H1 (cell line): ENCODE results near the gene GAS7. TPM values are rescaled to one million over a fixed set of nuclear protein-coding genes. Genes with fewer than 3 reads are reported as not detected.

Experiments
- CTCF ChIA-PET: fragments of 300-600 bp; sonication (Branson Sonifier 250); formaldehyde crosslinking; loops from one replicate; lab custom pipeline; 2021; ENCODE audit not compliant: partially characterized antibody; lab: Charles Lee
- POLR2A ChIA-PET: fragments of 300-600 bp; sonication (Branson Sonifier 250); formaldehyde crosslinking; loops from one replicate; lab custom pipeline; 2021; ENCODE audit warnings: inconsistent platforms; ENCODE audit not compliant: partially characterized antibody; lab: Charles Lee
- DNase-seq, 2 experiments: peaks; one replicate each; pipeline versions ENCODE4 v3.0.0 to v3.0.0-alpha.2; 2010 to 2022; ENCODE audit warnings: low spot score in 2 of 2, low read depth in 1 of 2, mixed read lengths in 1 of 2
- FAIRE-seq: peaks from 2 replicates; lab custom pipeline; 2011; peaks lifted over from hg19 to GRCh38; lab: Jason Lieb, UNC
- H2AFZ ChIP-seq: 2 replicates; pipeline ENCODE4 v1.8.1; 2012; ENCODE audit warnings: low read length, inconsistent platforms
- H2AK5ac ChIP-seq: 2 replicates; pipeline ENCODE4 v1.6.1; 2013; ENCODE audit warnings: low read depth, low read length
- H2BK120ac ChIP-seq: replicated peaks from 2 replicates; pipeline ENCODE3; 2013; ENCODE audit warnings: low read depth, low read length, inconsistent platforms
- H2BK12ac ChIP-seq: 2 replicates; pipeline ENCODE4 v1.6.1; 2013; ENCODE audit warnings: low read depth, low read length
- H2BK15ac ChIP-seq: 2 replicates; pipeline ENCODE4 v1.6.1; 2013; ENCODE audit warnings: low read length
- H2BK20ac ChIP-seq: 2 replicates; pipeline ENCODE4 v1.6.1; 2013; ENCODE audit warnings: low read length
- H2BK5ac ChIP-seq: 2 replicates; pipeline ENCODE4 v1.6.1; 2013; ENCODE audit warnings: low read depth, low read length
- H3K14ac ChIP-seq: 2 replicates; pipeline ENCODE4 v1.6.1; 2013; ENCODE audit warnings: inconsistent platforms; ENCODE audit not compliant: insufficient read length
- H3K18ac ChIP-seq: 2 replicates; pipeline ENCODE4 v1.6.1; 2013; ENCODE audit warnings: low read length; ENCODE audit errors: extremely low read depth
- H3K23ac ChIP-seq: 2 replicates; pipeline ENCODE4 v1.6.1; 2013; ENCODE audit warnings: inconsistent platforms; ENCODE audit not compliant: insufficient read length
- H3K23me2 ChIP-seq: 2 replicates; pipeline ENCODE4 v1.6.1; 2013; ENCODE audit warnings: low read depth, low read length
- H3K27ac ChIP-seq: 2 replicates; pipeline ENCODE4 v1.6.1; 2011; ENCODE audit warnings: low read depth, low read length, inconsistent platforms
- H3K27me3 ChIP-seq, 4 experiments: replicated peaks in 1 of 4; 1 replicate in 1 of 4; 2 replicates in 3 of 4; pipeline versions ENCODE4 v1.6.1 to v1.8.1; 2011 to 2013; ENCODE audit warnings: low read length in 3 of 4, mild to moderate bottlenecking in 3 of 4, inconsistent platforms in 2 of 4, mixed read lengths in 2 of 4, moderate library complexity in 1 of 4; ENCODE audit not compliant: control insufficient read depth in 3 of 4, insufficient read depth in 3 of 4; ENCODE audit errors: extremely low read depth in 1 of 4
- H3K36me3 ChIP-seq, 4 experiments: 2 replicates each; pipeline versions ENCODE4 v1.6.1 to v1.8.1; 2011 to 2013; ENCODE audit warnings: mild to moderate bottlenecking in 4 of 4, low read length in 3 of 4, moderate library complexity in 2 of 4, control low read depth in 1 of 4, inconsistent platforms in 1 of 4; ENCODE audit not compliant: insufficient read depth in 4 of 4, control insufficient read depth in 2 of 4
- H3K4ac ChIP-seq: replicated peaks from 2 replicates; pipeline ENCODE3; 2013; ENCODE audit warnings: low read length, low read depth, mixed read lengths, inconsistent platforms; ENCODE audit not compliant: insufficient read length
- H3K4me1 ChIP-seq, 4 experiments: replicated peaks in 1 of 4; 1 replicate in 1 of 4; 2 replicates in 3 of 4; pipeline versions ENCODE4 v1.6.1 to v1.8.1; 2011 to 2013; ENCODE audit warnings: low read length in 3 of 4, inconsistent platforms in 2 of 4, mixed read lengths in 1 of 4; ENCODE audit not compliant: insufficient read depth in 4 of 4, control insufficient read depth in 3 of 4
- H3K4me2 ChIP-seq, 2 experiments: 2 replicates each; pipeline versions ENCODE4 v1.6.1 to v1.8.1; 2011 to 2013; ENCODE audit warnings: low read depth in 2 of 2, low read length in 2 of 2, control low read depth in 1 of 2, inconsistent platforms in 1 of 2, mild to moderate bottlenecking in 1 of 2; ENCODE audit not compliant: insufficient read depth in 1 of 2
- H3K4me3 ChIP-seq, 4 experiments: fragments of 200-600, 300-600 bp in 1 of 4; sonication (generic), shearing (Covaris generic), sonication (Bioruptor Twin) in 1 of 4; 2 replicates each; pipeline versions ENCODE4 v1.5.1 to v1.8.1; 2011 to 2016; ENCODE audit warnings: low read length in 4 of 4, low read depth in 3 of 4, control low read depth in 2 of 4, inconsistent platforms in 2 of 4, mild to moderate bottlenecking in 2 of 4, mixed read lengths in 1 of 4, moderate library complexity in 1 of 4; ENCODE audit not compliant: insufficient read depth in 2 of 4; ENCODE audit errors: extremely low read depth in 1 of 4
- H3K56ac ChIP-seq: replicated peaks from 2 replicates; pipeline ENCODE3; 2013; ENCODE audit warnings: low read depth, mild to moderate bottlenecking, mixed read lengths, low read length, inconsistent platforms; ENCODE audit not compliant: insufficient read length
- H3K79me1 ChIP-seq: 2 replicates; pipeline ENCODE4 v1.6.1; 2013; ENCODE audit warnings: low read depth, low read length, control low read depth
- H3K79me2 ChIP-seq, 2 experiments: 2 replicates each; pipeline versions ENCODE4 v1.6.1 to v1.8.1; 2012 to 2013; ENCODE audit warnings: low read length in 2 of 2, mild to moderate bottlenecking in 2 of 2, inconsistent platforms in 1 of 2; ENCODE audit not compliant: insufficient read depth in 2 of 2, control insufficient read depth in 1 of 2
- H3K9ac ChIP-seq, 4 experiments: replicated peaks in 1 of 4; 1 replicate in 1 of 4; 2 replicates in 3 of 4; pipeline versions ENCODE4 v1.6.1 to v1.8.1; 2011 to 2013; ENCODE audit warnings: low read depth in 3 of 4, low read length in 3 of 4, control low read depth in 2 of 4, mild to moderate bottlenecking in 2 of 4, moderate library complexity in 2 of 4, inconsistent platforms in 1 of 4; ENCODE audit errors: extremely low read depth in 1 of 4
- H3K9me3 ChIP-seq, 2 experiments: 2 replicates each; pipeline versions ENCODE4 v1.6.1 to v1.8.1; 2012 to 2013; ENCODE audit warnings: mild to moderate bottlenecking in 2 of 2, moderate library complexity in 2 of 2, control low read depth in 1 of 2, inconsistent platforms in 1 of 2, low read depth in 1 of 2, low read length in 1 of 2, mixed read lengths in 1 of 2; ENCODE audit not compliant: insufficient read depth in 2 of 2
- H4K20me1 ChIP-seq, 2 experiments: replicated peaks in 1 of 2; 2 replicates each; pipeline versions ENCODE3 to v1.8.1; 2011 to 2013; ENCODE audit warnings: inconsistent platforms in 2 of 2, low read length in 2 of 2, mild to moderate bottlenecking in 1 of 2; ENCODE audit not compliant: insufficient read depth in 2 of 2, control insufficient read depth in 1 of 2
- H4K5ac ChIP-seq: 2 replicates; pipeline ENCODE4 v1.6.1; 2013; ENCODE audit warnings: low read length, low read depth, mixed read lengths, inconsistent platforms; ENCODE audit not compliant: insufficient read length
- H4K8ac ChIP-seq: 2 replicates; pipeline ENCODE4 v1.8.0; 2013; ENCODE audit warnings: mild to moderate bottlenecking, moderate library complexity, low read length, inconsistent platforms; ENCODE audit not compliant: insufficient read depth; ENCODE audit errors: extremely low read depth
- H4K91ac ChIP-seq: replicated peaks from 2 replicates; pipeline ENCODE3; 2013; ENCODE audit warnings: low read length, mixed read lengths, inconsistent platforms; ENCODE audit not compliant: insufficient read length
- WGBS, 2 experiments: shearing (Covaris generic) in 1 of 2; methylation state at CpG; one replicate each; pipeline versions ENCODE4 v1.1.6 to v1.1.7; 2013 to 2015; ENCODE audit warnings: low lambda C conversion rate in 2 of 2, mixed read lengths in 2 of 2, inconsistent platforms in 1 of 2, low coverage in 1 of 2, missing lambda C conversion rate in 1 of 2; ENCODE audit not compliant: insufficient replicate concordance in 2 of 2, insufficient coverage in 1 of 2, insufficient read length in 1 of 2; ENCODE audit errors: extremely low coverage in 1 of 2, missing lambda C conversion rate in 1 of 2; 5-methylcytosine and 5-hydroxymethylcytosine counted together
- polyA plus RNA-seq, 7 experiments: library from polyadenylated mRNA; depleted of rRNA in 3 of 7; stranded (reverse) in 5 of 7; unstranded in 2 of 7; fragments of >200 nt in 5 of 7; fragments of 200-250 nt in 2 of 7; gene quantifications; 1 replicate in 5 of 7; 2 replicates in 1 of 7; 4 replicates in 1 of 7; pipeline versions ENCODE4 v1.2.1 to v1.2.3, GENCODE V29; 2011 to 2013; ENCODE audit warnings: missing spikeins in 2 of 7, mixed read lengths in 2 of 7
- total RNA-seq: library from RNA; stranded (reverse); fragmentation: NEBNext Ultra II Directional; extraction: Animal tissue kit (Norgen Biotek cat#: 25700); gene quantifications from 2 replicates; pipeline ENCODE4 v1.2.1, GENCODE V29; 2021

GAS7 gene
- total and polyA plus RNA-seq, 2 of the 8 experiments (the other 6 are each of a cell fraction or from before 2014, with no cell fraction given) = 5.0 to 14.5 TPM

DNA sequence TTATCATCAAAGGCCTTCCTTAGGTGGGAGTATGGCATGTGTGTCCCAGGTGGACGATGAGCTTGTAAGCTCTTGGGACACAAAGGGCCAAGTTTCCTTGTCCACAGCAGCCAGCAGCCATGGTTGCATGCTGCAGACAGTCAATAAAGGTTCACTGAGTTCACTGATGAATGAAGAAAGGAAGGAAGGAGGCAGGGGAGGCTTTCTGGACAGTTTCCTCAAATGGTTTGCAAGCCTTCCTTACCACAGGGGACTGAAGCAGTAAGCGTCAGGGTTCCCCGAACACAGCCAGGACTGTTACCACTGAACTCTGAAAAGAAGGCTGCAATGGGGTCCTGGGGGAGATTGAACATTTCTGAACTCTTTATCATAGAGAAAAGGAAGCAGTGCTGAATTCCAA, 111.1 kb downstream of the GAS7 start:
- no peak overlapping the region for H3K4ac ChIP-seq
- ChIA-PET POLR2A (no interaction called here), CTCF (interaction anchor here (0.9 to 1.5 kb wide), 5 partner anchors 28 to 240 kb away, joined by 3 to 4 read pairs (median 3); no protein-coding TSS in a partner anchor)
- no peak overlapping the region for H3K18ac ChIP-seq
- H4K5ac ChIP-seq = no peak overlapping the region
- H2AFZ ChIP-seq = no peak overlapping the region
- FAIRE-seq = no peak
- no peak overlapping the region for H3K4me2 ChIP-seq
- no peaks in the 10 kb centered on the region for H4K20me1 ChIP-seq
- H3K9me3 ChIP-seq = peaks cover 0 to under 1% of the 10 kb centered on the region in 2 experiments; a peak in 1 of 4 replicates
- no peak for DNase-seq
- no peak overlapping the region for H2BK12ac ChIP-seq
- H3K9ac ChIP-seq = no peak overlapping the region
- no peaks in the 10 kb centered on the region for H3K79me2 ChIP-seq
- H3K23ac ChIP-seq = no peak overlapping the region
- H4K8ac ChIP-seq = no peak overlapping the region; the same call in 1 of the 2 replicates
- H3K4me3 ChIP-seq = no peak overlapping the region
- H3K36me3 ChIP-seq = no peaks in the 10 kb centered on the region
- no peaks in the 10 kb centered on the region for H3K23me2 ChIP-seq
- H3K14ac ChIP-seq = no peak overlapping the region
- H2BK120ac ChIP-seq = no peak overlapping the region
- no peak overlapping the region for H2BK15ac ChIP-seq
- H3K27me3 ChIP-seq = no peaks in the 10 kb centered on the region
- no peak overlapping the region for H2BK20ac ChIP-seq
- H3K56ac ChIP-seq = no peak overlapping the region
- H3K4me1 ChIP-seq = no peaks in the 10 kb centered on the region
- H3K79me1 ChIP-seq = no peaks in the 10 kb centered on the region
- 89% methylated on average over 3 of the region's 3 CpGs; no CpG with 5 or more reads in 1 of the 2 experiments for WGBS, 2 experiments
- no peak overlapping the region for H2AK5ac ChIP-seq
- no peak overlapping the region for H2BK5ac ChIP-seq
- H4K91ac ChIP-seq = no peak overlapping the region
- H3K27ac ChIP-seq = no peak overlapping the region
